CD4-positive, alpha-beta T cell treated with Interleukin-15 for 4 hours (primary cell): Measurements from ENCODE around the gene POC1A.
A peak's percentile ranks its signal among the peaks of the same experiment; 100 is the strongest.

Experiments
- DNase-seq: peaks from one replicate; pipeline ENCODE4 v3.0.0-alpha.2; 2020; ENCODE audit warnings: low spot score

Gene POC1A

DNA sequence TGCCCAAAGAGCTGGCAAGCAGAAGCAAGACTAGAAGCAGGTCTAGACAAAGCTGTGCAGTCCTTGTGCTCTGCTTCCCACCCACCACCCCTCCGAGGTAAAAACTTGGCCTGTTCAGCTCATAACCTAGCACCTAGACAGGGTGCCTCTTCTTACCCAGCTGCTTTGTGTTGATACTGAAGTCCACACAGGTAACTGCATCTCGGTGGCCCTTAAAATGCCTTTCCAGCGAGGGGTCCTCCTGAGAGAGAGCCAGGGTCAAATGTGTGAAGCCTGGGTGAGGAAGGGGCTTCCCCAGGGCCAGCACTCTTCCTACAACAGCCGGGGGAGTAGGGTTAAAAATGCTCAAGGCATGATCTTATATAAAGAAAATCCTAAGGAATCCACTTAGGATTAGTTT is 3.4 kb downstream of the POC1A start:
- no peak for DNase-seq

GRCh38 chr3:52150357-52150756 is 3.9 kb downstream of the POC1A start:
- no peak for DNase-seq

- DNase-seq = no peak
Measured at GRCh38 chr3:52149726-52150125, 4.5 kb downstream of the POC1A start.

- no peak for DNase-seq
Measured at GRCh38 chr3:52149021-52149420, 5.2 kb downstream of the POC1A start.

- DNase-seq = no peak
Measured at GRCh38 chr3:52147804-52148203, 6.4 kb downstream of the POC1A start.

DNA sequence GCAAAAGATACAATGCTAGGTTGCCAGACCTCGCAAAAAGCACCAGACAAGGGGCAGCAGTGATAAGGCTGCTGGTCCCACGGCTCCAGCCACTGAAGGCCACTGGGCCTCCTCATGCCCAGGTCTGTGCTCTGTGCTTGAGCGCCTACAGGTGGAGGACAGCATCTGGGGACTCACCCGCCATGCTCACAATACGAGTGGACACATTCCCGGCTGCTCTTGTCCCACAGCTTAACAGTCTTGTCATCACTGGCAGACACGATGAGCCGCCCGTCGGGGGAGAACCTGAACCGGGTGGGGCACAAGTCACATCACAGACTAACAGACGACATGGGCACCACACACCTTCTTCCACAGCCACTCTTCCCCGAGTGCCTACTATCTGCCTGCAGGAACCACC is 7.4 kb downstream of the POC1A start:
- no peak for DNase-seq

DNA sequence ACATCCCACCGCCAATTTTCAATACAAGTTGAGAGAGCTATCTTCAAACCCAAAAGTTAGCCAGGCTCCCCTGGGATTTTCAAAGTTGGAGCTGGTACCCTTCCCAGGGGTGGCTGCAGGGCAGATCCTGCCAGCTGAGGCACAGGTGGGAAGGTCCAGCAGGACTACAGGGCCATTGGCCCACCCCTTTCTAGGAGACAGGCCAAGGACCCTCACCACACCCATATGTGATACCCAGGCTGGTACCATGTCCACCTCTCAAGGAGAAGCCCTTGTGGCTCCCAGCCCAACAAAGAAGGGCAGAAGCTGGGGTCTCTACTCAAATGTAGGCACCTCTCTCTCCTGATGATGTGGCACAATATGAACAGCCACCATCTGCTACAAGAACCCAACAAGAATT is 8.0 kb downstream of the POC1A start:
- no peak for DNase-seq

- no peak for DNase-seq
Measured at GRCh38 chr3:52145736-52146110, 8.5 kb downstream of the POC1A start.

DNA sequence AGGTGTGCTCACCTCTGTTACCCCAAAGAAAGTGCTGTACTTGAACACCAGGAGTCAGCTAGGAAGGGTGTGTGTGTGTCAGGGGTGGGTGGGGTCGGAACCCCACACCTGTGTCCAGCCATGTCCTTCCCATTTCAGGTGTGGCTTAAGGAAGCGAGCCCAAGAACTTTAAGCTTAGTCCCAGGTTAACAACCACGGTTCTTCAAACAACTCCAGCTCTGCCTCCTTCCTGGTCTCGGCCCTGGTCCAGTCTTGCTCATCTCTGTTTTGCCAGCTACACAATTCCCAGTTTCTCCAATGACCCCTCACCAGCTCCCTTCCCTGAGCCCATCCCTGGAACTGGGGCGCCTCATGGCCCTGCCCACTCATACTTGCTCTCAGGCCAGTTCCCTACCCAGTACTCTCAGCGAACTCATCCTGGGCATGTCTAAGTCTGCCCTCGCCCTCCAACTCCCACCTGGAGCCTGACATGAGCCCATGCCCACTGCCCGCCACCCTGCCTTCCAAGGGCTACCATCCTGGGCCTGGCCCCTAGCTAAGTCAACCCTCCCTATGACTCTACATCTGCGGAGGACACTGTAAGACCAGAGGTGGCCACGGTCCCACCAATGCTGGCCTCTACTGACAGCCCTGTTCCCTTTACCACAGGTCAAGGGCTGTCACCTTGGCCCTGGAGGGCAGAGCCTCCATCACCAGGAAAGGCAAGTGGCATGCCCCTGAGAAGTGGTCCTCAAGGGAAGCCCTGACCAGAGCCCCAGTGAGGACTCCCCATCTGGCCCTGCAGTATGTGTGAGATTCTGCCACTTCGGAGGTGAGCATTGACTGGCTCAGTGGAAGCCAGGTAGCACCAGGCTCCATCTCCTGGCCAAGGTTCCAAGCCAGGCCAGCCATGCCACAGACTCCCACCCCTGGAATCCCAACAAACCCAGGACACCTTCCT is 9.2 kb downstream of the POC1A start:
- DNase-seq = no peak

GRCh38 chr3:52144034-52144795 is 10.0 kb downstream of the POC1A start:
- DNase-seq = peak; percentile 88

- DNase-seq = no peak
Measured at GRCh38 chr3:52143616-52144015, 10.6 kb downstream of the POC1A start.

DNA sequence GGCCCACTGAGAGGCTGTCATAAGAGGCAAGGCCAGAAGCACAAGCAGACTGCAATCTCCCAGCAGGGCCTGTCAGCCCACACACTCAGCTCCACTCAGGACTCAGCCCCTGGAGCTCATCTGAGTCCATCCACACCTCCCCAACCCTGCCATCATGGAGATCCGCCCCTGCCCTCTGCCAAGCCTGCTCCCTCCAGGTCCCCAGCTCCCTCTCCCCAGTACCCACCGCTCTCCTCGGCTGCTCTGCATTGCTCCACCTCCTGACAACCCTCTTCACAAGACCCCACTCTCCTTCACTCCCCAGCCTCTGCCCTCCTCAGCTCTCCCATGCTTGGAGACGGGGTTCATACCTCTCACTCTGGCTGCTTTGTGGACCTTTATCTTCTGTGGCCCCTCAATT is 11.1 kb downstream of the POC1A start:
- DNase-seq = no peak

GRCh38 chr3:52141751-52142150 is 12.5 kb downstream of the POC1A start:
- DNase-seq = no peak

DNA sequence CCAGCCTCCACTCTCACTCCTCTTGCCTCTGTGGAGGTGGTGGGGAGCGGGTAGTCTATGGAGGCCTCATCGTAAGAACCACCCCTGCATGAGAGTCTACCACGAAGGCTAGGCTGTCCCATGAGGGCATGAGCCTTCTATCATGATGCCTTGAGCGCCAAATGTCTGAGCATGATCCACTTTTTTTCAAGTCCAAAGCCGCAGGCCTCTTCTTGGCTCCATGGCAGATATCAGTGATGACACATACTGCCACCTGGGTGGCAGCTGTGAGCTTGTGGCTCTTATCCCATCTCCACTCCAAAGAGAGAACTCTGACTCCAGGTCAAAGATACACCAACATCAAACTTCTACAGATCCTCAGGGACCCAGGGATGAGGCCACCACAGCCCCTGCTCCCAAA is 13.5 kb downstream of the POC1A start:
- DNase-seq = no peak

GRCh38 chr3:52140000-52140399 is 14.2 kb downstream of the POC1A start:
- no peak for DNase-seq

- no peak for DNase-seq
Measured at GRCh38 chr3:52137311-52137710, 16.9 kb downstream of the POC1A start.

GRCh38 chr3:52136513-52136912 is 17.7 kb downstream of the POC1A start:
- DNase-seq = no peak

- no peak for DNase-seq
Measured at GRCh38 chr3:52135332-52135731, 18.9 kb downstream of the POC1A start.

GRCh38 chr3:52134761-52135160 is 19.5 kb downstream of the POC1A start:
- DNase-seq = no peak

DNA sequence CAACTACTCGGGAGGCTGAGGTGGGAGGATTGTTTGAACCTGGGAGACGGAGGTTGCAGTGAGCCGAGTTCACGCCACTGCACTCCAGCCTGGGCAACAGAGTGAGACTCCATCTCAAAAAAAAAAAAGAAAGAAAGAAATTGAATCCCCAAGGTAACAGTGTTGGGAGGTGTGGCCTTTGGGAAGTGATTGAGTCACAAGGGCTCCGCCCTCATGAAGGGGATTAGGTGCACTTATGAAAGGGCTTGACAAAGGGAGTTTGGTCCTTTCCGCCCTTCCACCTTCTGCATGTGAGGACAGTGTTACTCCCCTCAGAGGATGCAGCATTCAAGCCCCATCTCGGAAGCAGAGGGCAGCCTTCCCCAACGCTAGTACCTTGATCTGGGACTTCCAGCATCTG is 21.3 kb downstream of the POC1A start:
- DNase-seq = no peak

GRCh38 chr3:52132041-52132440 is 22.2 kb downstream of the POC1A start:
- no peak for DNase-seq

DNA sequence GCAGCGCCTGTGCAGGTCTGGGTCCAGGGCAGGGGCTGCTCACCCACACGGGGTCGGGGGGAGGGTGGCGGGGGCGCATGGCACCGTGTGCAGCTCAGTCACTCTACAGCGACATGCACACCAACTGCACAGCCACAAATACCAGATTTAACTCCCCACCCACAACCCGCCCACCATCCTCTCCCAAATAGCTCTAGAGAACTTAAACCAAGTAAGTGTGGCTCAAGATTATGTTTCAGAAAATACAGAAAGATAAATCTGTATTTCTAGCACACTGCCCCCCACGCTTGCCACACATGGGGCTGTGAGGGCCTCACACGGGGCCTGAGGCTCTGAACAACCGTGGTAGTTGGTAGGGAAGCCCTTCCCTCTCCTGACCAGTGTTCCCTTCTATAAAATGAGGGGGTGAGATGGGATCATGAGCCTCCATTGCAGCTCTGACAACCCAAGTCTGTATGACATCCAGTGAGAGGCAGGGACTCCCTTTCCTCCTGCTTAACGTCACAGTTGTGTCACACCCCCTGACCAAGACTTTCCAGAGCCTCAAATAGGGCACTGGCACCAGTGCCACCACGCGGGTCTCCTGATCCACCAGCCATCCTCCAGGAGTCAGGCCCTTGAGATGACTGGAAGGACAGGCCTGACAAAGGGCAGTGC is 23.1 kb downstream of the POC1A start:
- no peak for DNase-seq
